ENCODE data around the gene MMUT. TPM values are rescaled to one million over a fixed set of nuclear protein-coding genes. Genes with fewer than 3 reads are reported as not detected.

MMUT gene
- total RNA-seq, 1 experiment from 2014 or later = 13.7 TPM

- H2BK20ac ChIP-seq (ENCODE audit: low read depth, low read length, poor library complexity, severe bottlenecking) = no peak overlapping the region
- H3K4ac ChIP-seq (ENCODE audit: low read depth, low read length) = no peak overlapping the region
- no peak for DNase-seq
- H2AK5ac ChIP-seq (ENCODE audit: insufficient read length, low read length) = no peak overlapping the region
- H3K4me2 ChIP-seq (ENCODE audit: insufficient read depth, insufficient read length, low read length) = peak overlapping the region; percentile 86
- H4K91ac ChIP-seq (ENCODE audit: insufficient read length, low read depth, low read length) = no peak overlapping the region
- no peak overlapping the region for H3T11ph ChIP-seq (ENCODE audit: low read length)
- H3K9me3 Mint-ChIP-seq = no peaks in the 10 kb centered on the region
- WGBS (ENCODE audit: extremely low coverage, insufficient read length, low lambda C conversion rate) = no CpG with 5 or more reads among the region's 7 CpGs
- H2AFZ ChIP-seq (ENCODE audit: low read length) = no peak overlapping the region
- H3K23ac ChIP-seq (ENCODE audit: insufficient read length, low read depth, low read length) = no peak overlapping the region
- H3K56ac ChIP-seq (ENCODE audit: insufficient read length, low read depth, low read length) = no peak overlapping the region
- H3K79me2 ChIP-seq (ENCODE audit: insufficient read depth, low read length) = peaks cover 14% of the 10 kb centered on the region; the same call in 1 of the 2 replicates
- H3K4me1 Mint-ChIP-seq = peaks cover 12 to 15% of the 10 kb centered on the region in 2 experiments
- H3K4me1 ChIP-seq (ENCODE audit: insufficient read depth, low read length) = no peaks in the 10 kb centered on the region
- no peak overlapping the region for H4K5ac ChIP-seq (ENCODE audit: insufficient read length, low read depth, low read length)
- H3K18ac ChIP-seq (ENCODE audit: insufficient read length, low read depth, low read length) = no peak overlapping the region
- no peak overlapping the region for H4K8ac ChIP-seq (replicated peaks; ENCODE audit: insufficient read length, low read depth, low read length)
- no peaks in the 10 kb centered on the region for H3K79me1 ChIP-seq (ENCODE audit: insufficient read depth, low read depth, low read length, poor library complexity, severe bottlenecking)
- no peak overlapping the region for H2BK120ac ChIP-seq (ENCODE audit: low read depth, low read length, poor library complexity, severe bottlenecking)
- H3K9me3 ChIP-seq (ENCODE audit: control insufficient read depth, low read depth, low read length) = no peaks in the 10 kb centered on the region
- no peaks in the 10 kb centered on the region for H3K27me3 Mint-ChIP-seq (ENCODE audit: low read depth)
- H3K27ac Mint-ChIP-seq = peak overlapping the region; percentile 92 to 100 (median 96); a peak in 6 of 7 replicates
- H3K9ac ChIP-seq (ENCODE audit: extremely low read depth, insufficient read length, low read length) = peak overlapping the region; percentile 82
- H3K23me2 ChIP-seq (ENCODE audit: insufficient read length, low read depth, low read length, poor library complexity, severe bottlenecking) = peaks cover 3% of the 10 kb centered on the region
- TF ChIP-seq CTCF (conservative IDR thresholded peaks at IDR 0.05) = no peak
- no peak overlapping the region for H2BK5ac ChIP-seq (ENCODE audit: insufficient read length, low read length)
- H3K4me3 Mint-ChIP-seq = peak overlapping the region; percentile 98 to 99
- H4K20me1 ChIP-seq (ENCODE audit: control insufficient read depth, insufficient read depth, insufficient read length) = no peaks in the 10 kb centered on the region
- no peaks in the 10 kb centered on the region for H3K27me3 ChIP-seq (ENCODE audit: insufficient read depth, low read length)
- no peak overlapping the region for H2BK12ac ChIP-seq (ENCODE audit: insufficient read length, low read depth, low read length)
- H3K36me3 Mint-ChIP-seq (ENCODE audit: insufficient read depth in 1 of 3, low read depth in 3 of 3) = peaks cover 0 to 8% (median 2%) of the 10 kb centered on the region in 3 experiments; a peak in 2 of 7 replicates
- no peak overlapping the region for H3K14ac ChIP-seq (ENCODE audit: insufficient read depth, low read length)
- no peak overlapping the region for H3K27ac ChIP-seq (ENCODE audit: insufficient read length, low read depth, low read length)
- no peak overlapping the region for H2BK15ac ChIP-seq (ENCODE audit: low read depth, low read length)
Measured at GRCh38 chr6:49462599-49462926, 490 bp downstream of the MMUT start.
